ENCODE data around the gene SLC9A6.

SLC9A6 gene

GRCh38 chrX:136030303-136031191 lies 45.3 kb downstream of the SLC9A6 start (continued):
- TF ChIP-seq, protein P1, sequence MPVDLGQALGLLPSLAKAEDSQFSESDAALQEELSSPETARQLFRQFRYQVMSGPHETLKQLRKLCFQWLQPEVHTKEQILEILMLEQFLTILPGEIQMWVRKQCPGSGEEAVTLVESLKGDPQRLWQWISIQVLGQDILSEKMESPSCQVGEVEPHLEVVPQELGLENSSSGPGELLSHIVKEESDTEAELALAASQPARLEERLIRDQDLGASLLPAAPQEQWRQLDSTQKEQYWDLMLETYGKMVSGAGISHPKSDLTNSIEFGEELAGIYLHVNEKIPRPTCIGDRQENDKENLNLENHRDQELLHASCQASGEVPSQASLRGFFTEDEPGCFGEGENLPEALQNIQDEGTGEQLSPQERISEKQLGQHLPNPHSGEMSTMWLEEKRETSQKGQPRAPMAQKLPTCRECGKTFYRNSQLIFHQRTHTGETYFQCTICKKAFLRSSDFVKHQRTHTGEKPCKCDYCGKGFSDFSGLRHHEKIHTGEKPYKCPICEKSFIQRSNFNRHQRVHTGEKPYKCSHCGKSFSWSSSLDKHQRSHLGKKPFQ (tag by site-specific recombination; IDR thresholded peaks at IDR 0.05), result 0 out of 2 replicates have a peak, but pooled peaks have one; percentile 39

DNA sequence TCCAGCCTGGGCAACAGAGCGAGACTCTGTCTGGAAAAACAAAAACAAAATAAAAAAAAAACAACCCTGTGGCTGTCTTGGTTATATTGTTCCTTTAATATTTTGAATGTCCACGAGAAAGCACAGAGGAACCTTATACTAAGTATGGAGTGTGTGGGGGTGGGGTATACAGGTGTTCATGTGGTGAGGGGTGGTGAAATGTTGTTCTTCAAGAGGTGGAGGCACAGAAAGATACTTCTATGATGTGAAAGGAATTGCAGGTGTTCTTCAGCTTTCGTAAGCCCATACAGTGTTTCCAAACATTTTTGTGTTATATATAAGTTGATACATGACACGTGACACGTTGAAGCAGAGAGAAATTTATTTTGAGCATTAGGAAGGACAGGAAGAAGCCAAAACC lies 46.4 kb downstream of the SLC9A6 start:
- no peak for TF ChIP-seq ZNF239 (tag by site-specific recombination; IDR thresholded peaks at IDR 0.05)
- no peak for TF ChIP-seq MEIS1 (CRISPR knock-in tag; IDR thresholded peaks at IDR 0.05; ENCODE audit: borderline replicate concordance)
- TF ChIP-seq ZNF777 (tag by site-specific recombination; IDR thresholded peaks at IDR 0.05; ENCODE audit: borderline replicate concordance), result no peak
- no peak for TF ChIP-seq ZNF473 (tag by site-specific recombination; IDR thresholded peaks at IDR 0.05)
- no peak for TF ChIP-seq ZNF544 (tag by site-specific recombination; IDR thresholded peaks at IDR 0.05)
- no peak for TF ChIP-seq ZNF621 (tag by site-specific recombination; IDR thresholded peaks at IDR 0.05)
- TF ChIP-seq ZNF16 (tag by site-specific recombination; IDR thresholded peaks at IDR 0.05; ENCODE audit: low read depth), result no peak
- TF ChIP-seq ZBTB10 (tag by site-specific recombination; IDR thresholded peaks at IDR 0.05), result no peak
- no peak overlapping the region for H3K27ac ChIP-seq (ENCODE audit: extremely low read depth, low read depth, low read length)
- H3K36me3 ChIP-seq (ENCODE audit: control insufficient read depth in 2 of 2, insufficient read depth in 1 of 2, low read length in 2 of 2), result no peaks in the 10 kb centered on the region
- ChIA-PET POLR2A (interaction anchor here (0.6 to 1.0 kb wide), 2 partner anchors 9 to 165 kb away, joined by 3 read pairs; no protein-coding TSS in a partner anchor), CTCF (interaction anchor here (1.1 to 5.6 kb wide), 3 partner anchors 131 to 237 kb away, joined by 5 to 96 read pairs (median 6); no protein-coding TSS in a partner anchor)
- H3K4me3 ChIP-seq (ENCODE audit: low read depth, low read length), result no peak overlapping the region
- peaks cover 12% of the 10 kb centered on the region for H3K4me1 ChIP-seq (ENCODE audit: control insufficient read depth, insufficient read depth, low read length)
- no peaks in the 10 kb centered on the region for H3K9me3 ChIP-seq (ENCODE audit: control insufficient read depth, insufficient read depth, low read depth, low read length)

DNA sequence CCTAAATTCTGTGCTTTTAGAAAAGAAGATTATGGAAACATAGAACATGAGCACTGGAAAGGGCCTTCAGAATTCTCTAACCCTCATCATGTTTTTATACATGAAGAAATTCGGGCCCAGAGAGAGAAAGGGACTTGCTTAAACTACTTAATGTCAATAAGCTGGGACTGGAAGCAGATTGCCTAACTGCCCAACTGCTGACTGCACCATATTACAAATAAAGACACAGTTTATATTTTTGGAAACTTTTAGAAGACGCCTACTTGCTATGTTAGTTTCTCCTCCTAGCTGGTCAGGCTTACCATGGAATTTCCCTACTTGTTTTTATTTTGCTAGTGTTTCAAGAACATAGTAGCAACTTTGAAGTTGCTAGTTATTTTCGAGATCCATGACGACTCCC lies 47.1 kb downstream of the SLC9A6 start:
- Histone ChIP-seq H3K4me3 (ENCODE audit: low read depth, low read length) (no peak overlapping the region), H3K36me3 (ENCODE audit: control insufficient read depth in 2 of 2, insufficient read depth in 1 of 2, low read length in 2 of 2) (no peaks in the 10 kb centered on the region), H3K4me1 (ENCODE audit: control insufficient read depth, insufficient read depth, low read length) (peaks cover 12% of the 10 kb centered on the region), H3K9me3 (ENCODE audit: control insufficient read depth, insufficient read depth, low read depth, low read length) (no peaks in the 10 kb centered on the region), H3K27ac (ENCODE audit: extremely low read depth, low read depth, low read length) (no peak overlapping the region)
- ChIA-PET CTCF (interaction anchor here (0.5 to 5.6 kb wide), 3 partner anchors 130 to 236 kb away, joined by 4 to 96 read pairs (median 6); no protein-coding TSS in a partner anchor), POLR2A (no interaction called here)
- TF ChIP-seq ZNF423 (tag by site-specific recombination; IDR thresholded peaks at IDR 0.05) (no peak), ZNF600 (tag by site-specific recombination; IDR thresholded peaks at IDR 0.05) (no peak), PRDM1 (tag by site-specific recombination; IDR thresholded peaks at IDR 0.05) (no peak), ZNF488 (tag by site-specific recombination; IDR thresholded peaks at IDR 0.05) (no peak), REPIN1 (tag by site-specific recombination; IDR thresholded peaks at IDR 0.05; ENCODE audit: low read depth) (no peak), ZNF510 (tag by site-specific recombination; IDR thresholded peaks at IDR 0.05; ENCODE audit: insufficient replicate concordance) (no peak), ZNF658 (tag by site-specific recombination; IDR thresholded peaks at IDR 0.05) (no peak), ZNF639 (tag by site-specific recombination; IDR thresholded peaks at IDR 0.05) (no peak)
- TF ChIP-seq, protein P2, sequence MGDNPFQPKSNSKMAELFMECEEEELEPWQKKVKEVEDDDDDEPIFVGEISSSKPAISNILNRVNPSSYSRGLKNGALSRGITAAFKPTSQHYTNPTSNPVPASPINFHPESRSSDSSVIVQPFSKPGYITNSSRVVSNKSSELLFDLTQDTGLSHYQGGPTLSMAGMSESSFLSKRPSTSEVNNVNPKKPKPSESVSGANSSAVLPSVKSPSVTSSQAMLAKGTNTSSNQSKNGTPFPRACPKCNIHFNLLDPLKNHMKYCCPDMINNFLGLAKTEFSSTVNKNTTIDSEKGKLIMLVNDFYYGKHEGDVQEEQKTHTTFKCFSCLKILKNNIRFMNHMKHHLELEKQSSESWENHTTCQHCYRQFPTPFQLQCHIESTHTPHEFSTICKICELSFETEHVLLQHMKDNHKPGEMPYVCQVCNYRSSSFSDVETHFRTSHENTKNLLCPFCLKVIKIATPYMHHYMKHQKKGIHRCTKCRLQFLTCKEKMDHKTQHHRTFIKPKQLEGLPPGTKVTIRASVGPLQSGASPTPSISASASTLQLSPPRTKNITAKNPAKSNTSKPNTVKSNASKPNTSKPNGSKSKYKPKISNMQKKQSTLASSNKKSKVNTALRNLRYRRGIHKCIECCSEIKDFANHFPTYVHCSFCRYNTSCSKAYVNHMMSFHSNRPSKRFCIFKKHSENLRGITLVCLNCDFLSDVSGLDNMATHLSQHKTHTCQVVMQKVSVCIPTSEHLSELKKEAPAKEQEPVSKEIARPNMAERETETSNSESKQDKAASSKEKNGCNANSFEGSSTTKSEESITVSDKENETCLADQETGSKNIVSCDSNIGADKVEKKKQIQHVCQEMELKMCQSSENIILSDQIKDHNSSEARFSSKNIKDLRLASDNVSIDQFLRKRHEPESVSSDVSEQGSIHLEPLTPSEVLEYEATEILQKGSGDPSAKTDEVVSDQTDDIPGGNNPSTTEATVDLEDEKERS (tag by site-specific recombination; IDR thresholded peaks at IDR 0.05), result no peak
